Adrenal gland (tissue), 5 donors: ENCODE results near the gene DCX.

Source experiments
- CTCF ChIP-seq, 6 experiments: fragments of 450-650 bp in 4 of 6; fragments of 200-600 bp in 2 of 6; sonication (generic) in 1 of 6; IDR thresholded peaks; 1 replicate in 5 of 6; 2 replicates in 1 of 6; pipeline versions ENCODE4 v1.5.1 to v1.8.0; 2016 to 2021; ENCODE audit warnings: antibody characterized with exemption in 6 of 6, mild to moderate bottlenecking in 2 of 6, moderate library complexity in 1 of 6
- POLR2A ChIP-seq, 2 donors: fragments of 450-650 bp; IDR thresholded peaks; one replicate each; pipeline ENCODE4 v1.6.1; 2017; ENCODE audit warnings: antibody characterized with exemption in 2 of 2, mild to moderate bottlenecking in 2 of 2, moderate library complexity in 1 of 2
- donor health status: DM: no; HTN: no; CAD: no.

GRCh38 chrX:111337067-111337637 lies 74.8 kb downstream of the DCX start:
- TF ChIP-seq CTCF (IDR thresholded peaks at IDR 0.05) (no peak), POLR2A (IDR thresholded peaks at IDR 0.05) (no peak)
